HAP-1 (cell line): ENCODE results near the gene PIM2.

Experiments
- DNase-seq, 2 experiments: peaks; one replicate each; pipeline ENCODE4 v3.0.0-alpha.2; 2016 to 2020; ENCODE audit warnings: low spot score in 2 of 2
- H3K27me3 ChIP-seq: fragments of 250-450 bp; sonication (Bioruptor Pico); 2 replicates; pipeline ENCODE4 v1.5.1; 2020; ENCODE audit warnings: low read depth, mild to moderate bottlenecking, moderate library complexity
- H3K36me3 ChIP-seq: fragments of 250-450 bp; sonication (Bioruptor Pico); replicated peaks from 2 replicates; pipeline ENCODE4 v1.5.1; 2020; ENCODE audit warnings: mild to moderate bottlenecking
- H3K4me1 ChIP-seq: fragments of 250-450 bp; sonication (Bioruptor Pico); 2 replicates; pipeline ENCODE4 v1.5.1; 2020; ENCODE audit warnings: mild to moderate bottlenecking
- H3K4me3 ChIP-seq: fragments of 250-450 bp; sonication (Bioruptor Pico); 2 replicates; pipeline ENCODE4 v1.5.1; 2020; ENCODE audit warnings: mild to moderate bottlenecking, moderate library complexity
- H3K9me3 ChIP-seq: fragments of 250-450 bp; sonication (Bioruptor Pico); 2 replicates; pipeline ENCODE4 v1.5.1; 2020; ENCODE audit warnings: mild to moderate bottlenecking, moderate library complexity
- in situ Hi-C: fragments of 300-500 bp; cut with MboI; formaldehyde crosslinking; loops from 3 replicates; pipeline ENCODE4 v1.14.3; 2020; ENCODE audit warnings: low sequenced_read_pairs, inconsistent platforms, mixed read lengths

Gene PIM2

GRCh38 chrX:48905090-48905790, 13.6 kb downstream of the PIM2 start:
- DNase-seq, result no peak
- Histone ChIP-seq H3K4me1 (peaks cover 1% of the 10 kb centered on the region; the same call in 1 of the 2 replicates), H3K27me3 (no peaks in the 10 kb centered on the region), H3K9me3 (no peaks in the 10 kb centered on the region), H3K4me3 (no peak overlapping the region), H3K36me3 (peaks cover 74% of the 10 kb centered on the region)
- in situ Hi-C loops, result no loop called here

GRCh38 chrX:48904626-48905025, 14.2 kb downstream of the PIM2 start:
- Histone ChIP-seq H3K9me3 (no peaks in the 10 kb centered on the region), H3K4me3 (no peak overlapping the region), H3K36me3 (peaks cover 72% of the 10 kb centered on the region), H3K27me3 (no peaks in the 10 kb centered on the region), H3K4me1 (no peaks in the 10 kb centered on the region)
- in situ Hi-C loops, result no loop called here
- DNase-seq, result no peak

- in situ Hi-C loops, result no loop called here
- Histone ChIP-seq H3K9me3 (no peaks in the 10 kb centered on the region), H3K4me1 (peaks cover 3% of the 10 kb centered on the region), H3K36me3 (peaks cover 71% of the 10 kb centered on the region), H3K4me3 (no peak overlapping the region), H3K27me3 (no peaks in the 10 kb centered on the region)
- DNase-seq, result no peak
These were observed 14.6 kb downstream of the PIM2 start for GRCh38 chrX:48904180-48904579.

GRCh38 chrX:48903290-48903689, 15.5 kb downstream of the PIM2 start:
- peaks cover 5% of the 10 kb centered on the region for H3K4me1 ChIP-seq
- no peaks in the 10 kb centered on the region for H3K27me3 ChIP-seq
- H3K36me3 ChIP-seq, result peaks cover 68% of the 10 kb centered on the region
- no peaks in the 10 kb centered on the region for H3K9me3 ChIP-seq
- no peak overlapping the region for H3K4me3 ChIP-seq
- in situ Hi-C loops, result no loop called here
- no peak for DNase-seq

GRCh38 chrX:48902776-48903175, 16.0 kb downstream of the PIM2 start:
- peaks cover 5% of the 10 kb centered on the region for H3K4me1 ChIP-seq
- H3K4me3 ChIP-seq, result no peak overlapping the region
- no peaks in the 10 kb centered on the region for H3K9me3 ChIP-seq
- peaks cover 67% of the 10 kb centered on the region for H3K36me3 ChIP-seq
- no peak for DNase-seq
- H3K27me3 ChIP-seq, result no peaks in the 10 kb centered on the region
- in situ Hi-C loops, result no loop called here

GRCh38 chrX:48902135-48902534, 16.7 kb downstream of the PIM2 start:
- DNase-seq, result no peak
- Histone ChIP-seq H3K9me3 (no peaks in the 10 kb centered on the region), H3K4me1 (peaks cover 5% of the 10 kb centered on the region), H3K36me3 (peaks cover 67% of the 10 kb centered on the region), H3K4me3 (no peak overlapping the region), H3K27me3 (no peaks in the 10 kb centered on the region)
- in situ Hi-C loops, result no loop called here

- H3K4me1 ChIP-seq, result peaks cover 5% of the 10 kb centered on the region
- no peak for DNase-seq
- in situ Hi-C loops, result no loop called here
- no peaks in the 10 kb centered on the region for H3K27me3 ChIP-seq
- no peak overlapping the region for H3K4me3 ChIP-seq
- peaks cover 60% of the 10 kb centered on the region for H3K36me3 ChIP-seq
- no peaks in the 10 kb centered on the region for H3K9me3 ChIP-seq
These were observed 17.8 kb downstream of the PIM2 start for GRCh38 chrX:48901069-48901468.

GRCh38 chrX:48899078-48899410, 19.8 kb downstream of the PIM2 start:
- H3K4me1 ChIP-seq, result peaks cover 5% of the 10 kb centered on the region
- peak overlapping the region; percentile 73 for H3K4me3 ChIP-seq
- peak; percentile 36 to 71 for DNase-seq
- H3K9me3 ChIP-seq, result no peaks in the 10 kb centered on the region
- peaks cover 53% of the 10 kb centered on the region for H3K36me3 ChIP-seq
- no peaks in the 10 kb centered on the region for H3K27me3 ChIP-seq
- in situ Hi-C loops, result loop anchor here (5.0 kb wide), 1 partner anchor 268 kb away; no protein-coding TSS in a partner anchor

GRCh38 chrX:48897625-48898306, 21.1 kb downstream of the PIM2 start, which contains the start of the genes PQBP1 and TIMM17B:
TSS of gene PQBP1 (plus strand) at chrX:48897930. CDS start at chrX:48898510, 580 bp downstream.
TSS of gene TIMM17B (minus strand) at chrX:48897768. CDS start at chrX:48897749, 19 bp downstream.
- peak within 1 kb of the TSS; percentile 73 for H3K4me3 ChIP-seq
- H3K9me3 ChIP-seq, result no peaks in the 10 kb centered on the region
- peaks cover 50% of the 10 kb centered on the region for H3K36me3 ChIP-seq
- peaks cover 5% of the 10 kb centered on the region for H3K4me1 ChIP-seq
- H3K27me3 ChIP-seq, result no peaks in the 10 kb centered on the region
- in situ Hi-C loops, result loop anchor here (5.0 kb wide), 1 partner anchor 270 kb away; no protein-coding TSS in a partner anchor
- peak; percentile 96 to 98 for DNase-seq

GRCh38 chrX:48897157-48897624, 21.6 kb downstream of the PIM2 start:
- peaks cover 49% of the 10 kb centered on the region for H3K36me3 ChIP-seq
- H3K4me1 ChIP-seq, result peaks cover 10% of the 10 kb centered on the region
- no peaks in the 10 kb centered on the region for H3K27me3 ChIP-seq
- H3K9me3 ChIP-seq, result no peaks in the 10 kb centered on the region
- DNase-seq, result peak; percentile 89 to 98
- in situ Hi-C loops, result loop anchor here (5.0 kb wide), 1 partner anchor 270 kb away; no protein-coding TSS in a partner anchor
- H3K4me3 ChIP-seq, result peak overlapping the region; percentile 73

- Histone ChIP-seq H3K36me3 (peaks cover 43% of the 10 kb centered on the region), H3K4me1 (peaks cover 13% of the 10 kb centered on the region), H3K9me3 (no peaks in the 10 kb centered on the region), H3K27me3 (no peaks in the 10 kb centered on the region), H3K4me3 (peak overlapping the region; percentile 73)
- in situ Hi-C loops, result loop anchor here (5.0 kb wide), 1 partner anchor 271 kb away; no protein-coding TSS in a partner anchor
- DNase-seq, result peak; percentile 46 to 61
These were observed 22.2 kb downstream of the PIM2 start for GRCh38 chrX:48896611-48897011.

- peaks cover 31% of the 10 kb centered on the region for H3K36me3 ChIP-seq
- H3K4me1 ChIP-seq, result peaks cover 13% of the 10 kb centered on the region
- H3K4me3 ChIP-seq, result no peak overlapping the region
- H3K27me3 ChIP-seq, result no peaks in the 10 kb centered on the region
- in situ Hi-C loops, result loop anchor here (5.0 kb wide), 1 partner anchor 272 kb away; no protein-coding TSS in a partner anchor
- no peak for DNase-seq
- no peaks in the 10 kb centered on the region for H3K9me3 ChIP-seq
These were observed 23.9 kb downstream of the PIM2 start for GRCh38 chrX:48894891-48895290.

- in situ Hi-C loops, result no loop called here
These were observed 25.1 kb downstream of the PIM2 start for GRCh38 chrX:48893556-48894348.

More at GRCh38 chrX:48893556-48894348, 25.1 kb downstream of the PIM2 start:
- Histone ChIP-seq H3K4me3 (no peak overlapping the region), H3K4me1 (peaks cover 8% of the 10 kb centered on the region; the same call in 1 of the 2 replicates), H3K27me3 (no peaks in the 10 kb centered on the region), H3K36me3 (peaks cover 27% of the 10 kb centered on the region), H3K9me3 (no peaks in the 10 kb centered on the region)
- DNase-seq, result no peak
